Measurements from ENCODE around the gene SLC6A19.

GRCh38 chr5:1256776-1257175 is 55.4 kb downstream of the SLC6A19 start:
- TF ChIP-seq RBFOX2 (IDR thresholded peaks at IDR 0.05; ENCODE audit: low read depth, low read length) (no peak), POLR2AphosphoS5 (IDR thresholded peaks at IDR 0.05; ENCODE audit: control insufficient read depth, insufficient read depth, low read depth, low read length) (no peak), TAF1 (IDR thresholded peaks at IDR 0.05; ENCODE audit: control insufficient read depth, extremely low read depth, insufficient read depth, low read length, severe bottlenecking) (no peak), ARID3B (CRISPR knock-in tag; IDR thresholded peaks at IDR 0.05; ENCODE audit: borderline replicate concordance) (no peak)

All from K562 (cell line).